GM12872 (cell line): Measurements from ENCODE around the gene DSCAM.

Source experiments
- TF ChIP-seq, protein P1 (sequence below): IDR thresholded peaks from 3 replicates; pipeline ENCODE4 v1.5.1; 2011; ENCODE audit warnings: low read depth, mild to moderate bottlenecking, low read length, moderate library complexity; ENCODE audit not compliant: insufficient read depth

Gene DSCAM

DNA sequence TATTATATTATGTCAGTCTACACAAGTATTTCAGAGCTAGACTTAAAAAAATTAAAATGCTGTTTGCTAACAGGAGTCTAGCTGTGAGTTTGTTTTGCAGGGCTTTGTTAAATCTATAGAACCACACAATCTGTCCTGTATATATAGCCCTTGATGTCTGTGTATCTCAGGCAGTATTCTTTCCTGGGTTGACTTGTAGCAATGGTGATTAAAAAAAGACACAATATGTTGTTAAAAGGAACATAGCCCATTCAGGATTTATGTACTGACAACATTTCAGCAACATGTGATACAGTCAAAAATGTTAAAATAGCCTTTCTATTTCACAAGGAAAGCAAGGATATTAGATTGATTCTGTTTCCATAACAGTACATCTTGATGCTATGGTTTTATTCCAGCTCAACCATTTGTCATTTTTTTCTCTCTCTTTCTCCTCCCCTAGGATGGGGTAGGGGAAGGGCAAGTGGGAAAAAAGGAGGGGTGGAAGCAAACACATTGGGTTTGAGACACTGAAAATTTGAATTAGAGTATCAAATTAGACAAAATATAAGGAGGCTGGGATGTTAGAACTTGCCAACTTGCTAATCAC is 139.2 kb downstream of the DSCAM start:
- TF ChIP-seq, protein P1, sequence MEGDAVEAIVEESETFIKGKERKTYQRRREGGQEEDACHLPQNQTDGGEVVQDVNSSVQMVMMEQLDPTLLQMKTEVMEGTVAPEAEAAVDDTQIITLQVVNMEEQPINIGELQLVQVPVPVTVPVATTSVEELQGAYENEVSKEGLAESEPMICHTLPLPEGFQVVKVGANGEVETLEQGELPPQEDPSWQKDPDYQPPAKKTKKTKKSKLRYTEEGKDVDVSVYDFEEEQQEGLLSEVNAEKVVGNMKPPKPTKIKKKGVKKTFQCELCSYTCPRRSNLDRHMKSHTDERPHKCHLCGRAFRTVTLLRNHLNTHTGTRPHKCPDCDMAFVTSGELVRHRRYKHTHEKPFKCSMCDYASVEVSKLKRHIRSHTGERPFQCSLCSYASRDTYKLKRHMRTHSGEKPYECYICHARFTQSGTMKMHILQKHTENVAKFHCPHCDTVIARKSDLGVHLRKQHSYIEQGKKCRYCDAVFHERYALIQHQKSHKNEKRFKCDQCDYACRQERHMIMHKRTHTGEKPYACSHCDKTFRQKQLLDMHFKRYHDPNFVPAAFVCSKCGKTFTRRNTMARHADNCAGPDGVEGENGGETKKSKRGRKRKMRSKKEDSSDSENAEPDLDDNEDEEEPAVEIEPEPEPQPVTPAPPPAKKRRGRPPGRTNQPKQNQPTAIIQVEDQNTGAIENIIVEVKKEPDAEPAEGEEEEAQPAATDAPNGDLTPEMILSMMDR: no peak

DNA sequence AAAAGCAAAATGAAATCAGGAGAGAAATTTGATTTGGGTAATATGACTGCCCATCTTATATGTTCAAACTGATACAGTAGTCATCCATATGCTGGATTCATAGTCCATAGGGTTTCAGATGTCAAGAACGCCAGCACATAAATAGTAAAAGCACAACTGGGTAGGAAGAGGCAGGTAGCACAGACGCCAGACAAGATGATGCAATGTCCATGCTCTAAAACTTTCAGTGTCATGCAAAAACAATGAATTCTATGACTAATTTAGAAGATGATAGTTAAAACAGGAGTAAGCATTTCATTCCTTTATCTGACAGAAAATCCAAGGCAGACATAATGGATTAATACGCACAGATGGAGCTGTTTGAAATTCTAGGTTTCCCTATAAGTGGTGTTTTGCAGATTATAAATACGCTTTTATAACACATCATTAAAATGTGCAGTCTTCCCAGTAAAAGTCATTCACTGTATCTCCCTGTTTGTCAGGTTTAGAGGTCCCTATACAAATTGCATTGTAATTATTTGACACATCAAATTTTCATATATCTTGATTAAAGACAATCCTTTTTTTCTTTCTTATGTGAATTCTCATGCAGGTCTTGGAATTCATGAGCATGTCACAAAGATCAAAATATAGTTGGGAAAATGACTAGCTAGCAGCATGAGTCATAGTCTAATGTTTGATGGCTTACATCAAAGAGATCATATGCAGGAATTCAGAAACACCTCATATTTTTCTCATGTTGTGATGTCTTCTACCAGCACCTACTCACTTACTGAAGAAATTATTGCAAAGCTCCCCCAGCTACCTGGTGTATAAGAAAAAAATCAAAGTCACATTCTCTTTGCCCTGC is 139.9 kb downstream of the DSCAM start:
- TF ChIP-seq, protein P1: no peak

DNA sequence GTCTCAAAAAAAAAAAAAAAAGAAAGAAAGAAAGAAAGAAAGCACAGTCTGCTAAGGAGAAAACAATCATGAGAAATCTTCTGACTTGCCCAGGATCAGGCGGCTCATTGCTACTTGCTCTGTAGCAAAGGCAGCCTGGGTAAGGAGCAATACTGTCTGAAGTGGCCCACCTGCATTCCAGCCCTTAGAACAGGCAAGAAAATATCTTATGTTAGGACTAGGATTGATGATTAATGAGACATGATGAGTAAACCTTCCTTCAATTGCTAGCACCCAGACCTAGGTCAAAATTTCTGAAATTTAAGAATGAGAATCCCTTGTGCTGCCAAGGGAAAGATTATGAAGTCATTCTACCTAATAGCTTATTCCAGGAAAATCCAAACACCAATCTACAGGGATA is 140.8 kb downstream of the DSCAM start:
- TF ChIP-seq, protein P1: no peak

DNA sequence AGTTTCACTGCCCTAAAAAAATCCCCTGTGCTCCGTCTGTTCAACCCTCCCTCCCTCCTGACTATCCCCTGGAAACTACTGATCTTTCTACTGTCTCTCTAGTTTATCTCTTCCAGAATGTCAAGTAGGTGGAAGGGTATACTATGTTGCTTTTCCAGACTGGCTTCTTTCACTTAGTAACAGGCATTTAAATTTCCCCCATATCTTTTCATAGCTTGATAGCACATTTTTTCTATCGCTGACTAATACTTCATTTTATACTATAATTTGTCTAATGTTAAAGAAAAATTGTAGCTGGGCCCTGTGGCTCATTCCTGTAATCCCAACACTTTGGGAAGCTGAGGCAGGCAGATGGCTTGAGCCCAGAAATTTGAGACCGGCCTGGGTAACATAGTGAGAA is 142.8 kb downstream of the DSCAM start:
- TF ChIP-seq, protein P1: no peak

DNA sequence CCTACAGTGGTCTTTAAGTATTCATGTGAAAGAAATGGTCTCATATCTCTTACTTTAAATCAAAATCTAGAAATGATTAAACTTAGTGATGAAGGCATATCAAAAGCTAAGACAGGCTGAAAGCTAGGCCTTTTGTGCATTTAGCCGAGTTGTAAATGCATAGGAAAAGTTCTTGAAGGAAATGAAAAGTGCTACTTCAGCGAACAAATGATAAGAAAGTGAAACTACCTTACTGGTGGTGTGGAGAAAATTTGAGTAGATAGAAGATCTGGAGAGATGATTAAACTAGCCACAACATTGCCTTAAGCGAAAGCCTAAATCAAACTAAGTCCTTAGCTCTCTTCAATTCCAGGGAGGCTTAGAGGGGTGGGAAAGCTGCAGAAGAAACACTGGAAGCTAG is 147.6 kb downstream of the DSCAM start:
- TF ChIP-seq, protein P1: no peak

DNA sequence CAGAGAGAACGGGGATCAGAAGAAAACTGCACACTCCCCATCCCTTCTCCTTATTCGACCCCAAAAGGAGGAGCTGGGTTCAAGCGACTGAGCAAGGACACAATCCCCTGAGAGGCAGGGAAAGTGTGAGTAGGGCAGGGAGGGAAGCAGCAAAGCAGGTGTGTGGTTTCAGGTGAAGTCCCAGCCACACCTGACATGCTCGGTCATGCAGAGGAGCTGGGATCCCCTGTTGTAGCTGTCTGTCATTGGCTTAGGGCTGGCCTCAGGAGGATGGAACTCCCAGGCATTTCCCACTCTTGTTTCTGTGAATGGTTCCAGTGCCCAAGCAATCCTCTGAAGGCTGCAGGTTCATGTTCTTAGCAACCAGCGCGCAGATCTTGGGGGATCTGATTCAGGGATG is 150.7 kb downstream of the DSCAM start:
- TF ChIP-seq, protein P1: no peak

DNA sequence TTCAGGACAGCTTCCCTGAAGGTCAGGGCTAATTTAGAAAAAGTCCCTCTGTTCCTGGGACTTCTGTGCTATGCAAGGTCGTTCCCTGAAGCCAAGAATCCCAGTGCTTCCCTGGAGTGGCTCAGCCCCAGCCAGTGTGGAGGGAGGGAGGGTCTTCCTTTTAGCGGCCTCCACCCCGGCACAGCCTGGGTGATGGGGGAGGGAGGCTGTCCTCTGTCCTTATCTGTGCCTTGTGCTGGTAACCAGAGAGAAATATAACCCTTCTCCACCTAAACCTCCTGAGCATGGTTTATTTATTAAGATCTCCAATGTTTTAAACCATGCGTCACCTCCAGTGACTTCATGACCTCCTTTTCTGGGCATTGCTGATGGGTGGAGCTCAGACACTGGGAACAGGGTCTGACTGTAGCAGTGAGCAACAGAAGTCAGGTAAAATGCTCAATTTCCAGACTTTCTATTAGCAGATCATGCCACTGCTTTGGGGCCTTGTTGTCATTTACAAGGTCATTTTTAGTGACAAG is 157.1 kb downstream of the DSCAM start:
- TF ChIP-seq, protein P1: no peak
